GM23338 (cell line): ENCODE results near the gene ARSB. TPM values are rescaled to one million over a fixed set of nuclear protein-coding genes. Genes with fewer than 3 reads are reported as not detected.

Source experiments
- ATAC-seq: fragments of 200-7000 bp; cut with Tn5 transposase; 3 replicates; pipeline ENCODE4 v1.9.1; 2020
- DNase-seq: peaks from one replicate; pipeline ENCODE4 v3.0.0-alpha.2; 2015; ENCODE audit warnings: low spot score
- H2AFZ ChIP-seq: fragments of 200-600 bp; sonication (generic); 2 replicates; pipeline ENCODE4 v1.8.0; 2016; ENCODE audit warnings: antibody characterized with exemption, mild to moderate bottlenecking, moderate library complexity
- H3F3A ChIP-seq: fragments of 200-600 bp; sonication (generic); replicated peaks from 2 replicates; pipeline ENCODE4 v1.8.0; 2017; ENCODE audit warnings: antibody characterized with exemption, mixed run types, low read depth
- H3K27ac ChIP-seq: fragments of 200-600 bp; sonication (generic); 2 replicates; pipeline ENCODE4 v1.6.1; 2016; ENCODE audit warnings: low read depth
- H3K27me3 ChIP-seq: fragments of 200-600 bp; sonication (generic); 2 replicates; pipeline ENCODE4 v1.8.0; 2016; ENCODE audit warnings: mild to moderate bottlenecking, mixed run types, moderate library complexity; ENCODE audit not compliant: insufficient read depth
- H3K36me3 ChIP-seq: fragments of 200-600 bp; sonication (generic); 2 replicates; pipeline ENCODE4 v1.8.0; 2016; ENCODE audit warnings: mild to moderate bottlenecking; ENCODE audit not compliant: insufficient read depth
- H3K4me1 ChIP-seq: fragments of 200-600 bp; sonication (generic); 2 replicates; pipeline ENCODE4 v1.8.0; 2016; ENCODE audit warnings: mild to moderate bottlenecking, moderate library complexity; ENCODE audit not compliant: insufficient read depth
- H3K4me2 ChIP-seq: fragments of 200-600 bp; sonication (generic); 2 replicates; pipeline ENCODE4 v1.7.1; 2017; ENCODE audit warnings: mixed run types
- H3K4me3 ChIP-seq: fragments of 200-600 bp; sonication (generic); 2 replicates; pipeline ENCODE4 v1.6.1; 2016; ENCODE audit warnings: mixed run types
- H3K79me2 ChIP-seq: fragments of 200-600 bp; sonication (generic); replicated peaks from 2 replicates; pipeline ENCODE4 v1.8.0; 2017; ENCODE audit warnings: mild to moderate bottlenecking; ENCODE audit not compliant: insufficient read depth
- H3K9me2 ChIP-seq: fragments of 200-600 bp; sonication (generic); 2 replicates; pipeline ENCODE4 v1.8.0; 2017; ENCODE audit not compliant: insufficient read depth
- H4K20me1 ChIP-seq: fragments of 200-600 bp; sonication (generic); replicated peaks from 2 replicates; pipeline ENCODE4 v1.8.0; 2017; ENCODE audit warnings: mild to moderate bottlenecking; ENCODE audit not compliant: insufficient read depth
- H3K27ac Mint-ChIP-seq: 2 replicates; pipeline ENCODE4 v1.8.0; 2020; ENCODE audit warnings: inconsistent platforms, mild to moderate bottlenecking, moderate library complexity, mixed read lengths
- H3K27me3 Mint-ChIP-seq: 3 replicates; pipeline ENCODE4 v1.8.0; 2022; ENCODE audit warnings: low read depth, mild to moderate bottlenecking, moderate library complexity, mixed read lengths, inconsistent platforms; ENCODE audit not compliant: insufficient read depth, poor library complexity
- H3K36me3 Mint-ChIP-seq: 3 replicates; pipeline ENCODE4 v1.8.0; 2021; ENCODE audit warnings: low read depth, mild to moderate bottlenecking, inconsistent platforms, moderate library complexity, mixed read lengths
- H3K4me1 Mint-ChIP-seq: 3 replicates; pipeline ENCODE4 v1.8.0; 2020; ENCODE audit warnings: mild to moderate bottlenecking, inconsistent platforms, mixed read lengths
- H3K4me3 Mint-ChIP-seq: 3 replicates; pipeline ENCODE4 v1.8.0; 2021; ENCODE audit warnings: moderate library complexity, mild to moderate bottlenecking, inconsistent platforms, mixed read lengths
- H3K9me3 Mint-ChIP-seq: 3 replicates; pipeline ENCODE4 v1.8.0; 2020; ENCODE audit warnings: moderate library complexity, mild to moderate bottlenecking, inconsistent platforms, mixed read lengths
- CREB1 ChIP-seq: fragments of 250-450 bp; sonication (Bioruptor Pico); IDR thresholded peaks from 2 replicates; pipeline ENCODE4 v1.5.0; 2020; ENCODE audit warnings: low read depth, mild to moderate bottlenecking, moderate library complexity
- CTCF ChIP-seq, 2 experiments: fragments of 200-600 bp in 1 of 2; sonication (generic) in 1 of 2; conservative IDR thresholded peaks; 2 replicates each; pipeline versions ENCODE4 v1.5.1 to v1.6.1; 2016 to 2017; ENCODE audit warnings: antibody characterized with exemption in 2 of 2, low read depth in 2 of 2, mild to moderate bottlenecking in 2 of 2, moderate library complexity in 1 of 2
- EZH2 ChIP-seq: fragments of 200-600 bp; sonication (generic); IDR thresholded peaks from one replicate; pipeline ENCODE4 v1.8.0; 2017; ENCODE audit warnings: antibody characterized with exemption, mild to moderate bottlenecking, low read depth; ENCODE audit not compliant: unreplicated experiment
- EZH2phosphoT487 ChIP-seq: fragments of 200-600 bp; sonication (generic); IDR thresholded peaks from one replicate; pipeline ENCODE4 v1.8.1; 2018; ENCODE audit warnings: antibody characterized with exemption; ENCODE audit not compliant: unreplicated experiment
- JUNB ChIP-seq: IDR thresholded peaks from one replicate; pipeline ENCODE4 v1.6.1; 2016; ENCODE audit warnings: antibody characterized with exemption; ENCODE audit not compliant: unreplicated experiment
- NANOG ChIP-seq: IDR thresholded peaks from 2 replicates; pipeline ENCODE4 v1.6.1; 2016; ENCODE audit warnings: antibody characterized with exemption, borderline replicate concordance
- POLR2AphosphoS5 ChIP-seq: IDR thresholded peaks from 2 replicates; pipeline ENCODE4 v1.6.1; 2016; ENCODE audit warnings: antibody characterized with exemption, low read depth
- REST ChIP-seq: IDR thresholded peaks from one replicate; pipeline ENCODE4 v1.6.1; 2018; ENCODE audit warnings: antibody characterized with exemption; ENCODE audit not compliant: unreplicated experiment
- STAT1 ChIP-seq: IDR thresholded peaks from one replicate; pipeline ENCODE4 v1.6.1; 2016; ENCODE audit warnings: antibody characterized with exemption; ENCODE audit not compliant: unreplicated experiment
- ZNF114 ChIP-seq: fragments of 250-450 bp; sonication (Bioruptor Pico); IDR thresholded peaks from 2 replicates; pipeline ENCODE4 v1.5.0; 2020; ENCODE audit warnings: mild to moderate bottlenecking, moderate library complexity
- ZNF331 ChIP-seq: fragments of 250-450 bp; sonication (Bioruptor Pico); IDR thresholded peaks from 2 replicates; pipeline ENCODE4 v1.5.0; 2020; ENCODE audit warnings: low read depth, mild to moderate bottlenecking, moderate library complexity
- ZNF462 ChIP-seq: fragments of 250-450 bp; sonication (Bioruptor Pico); IDR thresholded peaks from 2 replicates; pipeline ENCODE4 v1.5.0; 2020; ENCODE audit warnings: mild to moderate bottlenecking, moderate library complexity
- polyA plus RNA-seq: library from polyadenylated mRNA; unstranded; fragments of >200 nt; fragmentation: Nextera tagmentation; extraction: Ambion mirVana; gene quantifications from 2 replicates; pipeline ENCODE4 v1.2.1, GENCODE V29; 2016
- total RNA-seq: library from RNA; depleted of rRNA; stranded (reverse); fragments of >200 nt; shearing (Covaris generic); gene quantifications from 2 replicates; pipeline ENCODE4 v1.2.3, GENCODE V29; 2014
- TF ChIP-seq, protein P1 (sequence below): IDR thresholded peaks from 2 replicates; pipeline ENCODE4 v1.6.1; 2016; ENCODE audit warnings: antibody characterized with exemption

The ARSB gene
- total and polyA plus RNA-seq, 2 experiments from 2014 or later, result 7.4 to 24.6 TPM

- H3K36me3 ChIP-seq, result no peaks in the 10 kb centered on the region
Observed at GRCh38 chr5:79032782-79033181, 47.7 kb upstream of the ARSB start.

More at GRCh38 chr5:79032782-79033181, 47.7 kb upstream of the ARSB start:
- Histone ChIP-seq H3K79me2 (no peaks in the 10 kb centered on the region), H3K4me3 (no peak overlapping the region), H3K4me1 (no peaks in the 10 kb centered on the region), H4K20me1 (no peaks in the 10 kb centered on the region), H3K9me2 (no peaks in the 10 kb centered on the region), H3K27ac (no peak overlapping the region), H2AFZ (no peak overlapping the region), H3F3A (no peaks in the 10 kb centered on the region), H3K4me2 (no peak overlapping the region), H3K27me3 (no peaks in the 10 kb centered on the region)
- DNase-seq (no peak), ATAC-seq (no peak)
- Mint-ChIP-seq H3K27me3 (no peaks in the 10 kb centered on the region), H3K4me3 (no peak overlapping the region), H3K4me1 (no peaks in the 10 kb centered on the region), H3K36me3 (no peaks in the 10 kb centered on the region), H3K27ac (no peak overlapping the region), H3K9me3 (no peaks in the 10 kb centered on the region)
- TF ChIP-seq REST (no peak), JUNB (no peak), EZH2phosphoT487 (no peak), ZNF331 (CRISPR knock-in tag) (no peak), CREB1 (CRISPR knock-in tag) (no peak), ZNF114 (CRISPR knock-in tag) (no peak), EZH2 (no peak), ZNF462 (CRISPR knock-in tag) (no peak), NANOG (no peak), STAT1 (no peak), POLR2AphosphoS5 (no peak), CTCF (conservative IDR thresholded peaks at IDR 0.05; ENCODE audit: low read depth in 2 of 2) (no peak)
- TF ChIP-seq, protein P1, sequence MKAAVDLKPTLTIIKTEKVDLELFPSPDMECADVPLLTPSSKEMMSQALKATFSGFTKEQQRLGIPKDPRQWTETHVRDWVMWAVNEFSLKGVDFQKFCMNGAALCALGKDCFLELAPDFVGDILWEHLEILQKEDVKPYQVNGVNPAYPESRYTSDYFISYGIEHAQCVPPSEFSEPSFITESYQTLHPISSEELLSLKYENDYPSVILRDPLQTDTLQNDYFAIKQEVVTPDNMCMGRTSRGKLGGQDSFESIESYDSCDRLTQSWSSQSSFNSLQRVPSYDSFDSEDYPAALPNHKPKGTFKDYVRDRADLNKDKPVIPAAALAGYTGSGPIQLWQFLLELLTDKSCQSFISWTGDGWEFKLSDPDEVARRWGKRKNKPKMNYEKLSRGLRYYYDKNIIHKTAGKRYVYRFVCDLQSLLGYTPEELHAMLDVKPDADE, result no peak
